Thoracic aorta (tissue), 2 donors: ENCODE results near the gene OTX2. TPM values are rescaled to one million over a fixed set of nuclear protein-coding genes. Genes with fewer than 3 reads are reported as not detected.
A peak's percentile ranks its signal among the peaks of the same experiment; 100 is the strongest.

Source experiments
- ATAC-seq: fragments of 150-250 bp; one replicate; pipeline ENCODE4 v1.8.0; 2017; ENCODE audit warnings: low read depth; ENCODE audit not compliant: insufficient number of reproducible peaks, low FRiP score
- DNase-seq: peaks from one replicate; pipeline ENCODE4 v3.0.0-alpha.2; 2020; ENCODE audit warnings: low spot score
- H3K27ac ChIP-seq, 2 donors: fragments of 200-600 bp; sonication (generic); 1 replicate in 1 of 2; 2 replicates in 1 of 2; pipeline ENCODE4 v1.5.1; 2016; ENCODE audit warnings: mild to moderate bottlenecking in 2 of 2, moderate library complexity in 2 of 2
- H3K27me3 ChIP-seq: fragments of 200-600 bp; sonication (generic); replicated peaks from 2 replicates; pipeline ENCODE4 v1.6.0; 2016; ENCODE audit warnings: mild to moderate bottlenecking; ENCODE audit not compliant: insufficient read depth
- H3K36me3 ChIP-seq: fragments of 200-600 bp; sonication (generic); one replicate; pipeline ENCODE4 v1.5.1; 2016
- H3K4me1 ChIP-seq, 2 donors: fragments of 200-600 bp; sonication (generic); 1 replicate in 1 of 2; 2 replicates in 1 of 2; pipeline versions ENCODE4 v1.5.1 to v1.6.0; 2016; ENCODE audit warnings: low read depth in 2 of 2, mild to moderate bottlenecking in 1 of 2; ENCODE audit not compliant: control insufficient read depth in 1 of 2
- H3K4me3 ChIP-seq: fragments of 200-600 bp; sonication (generic); 2 replicates; pipeline ENCODE4 v1.5.1; 2016; ENCODE audit warnings: mild to moderate bottlenecking
- H3K9me3 ChIP-seq: fragments of 200-600 bp; sonication (generic); 2 replicates; pipeline ENCODE4 v1.5.1; 2016
- CTCF ChIP-seq: fragments of 200-600 bp; sonication (generic); IDR thresholded peaks from one replicate; pipeline ENCODE4 v1.5.1; 2019; ENCODE audit warnings: antibody characterized with exemption
- total RNA-seq, 2 donors: library from RNA; depleted of rRNA; stranded (reverse); fragments of >200 nt; gene quantifications; one replicate each; pipeline versions ENCODE4 v1.1.0 to v1.2.3, GENCODE V29; 2016

Gene OTX2
- total RNA-seq, 2 donors from 2014 or later, result not detected

- DNase-seq, result no peak
- H3K9me3 ChIP-seq, result no peaks in the 10 kb centered on the region
- H3K4me1 ChIP-seq, result peaks cover 11 to 18% of the 10 kb centered on the region in 2 donors
- no peaks in the 10 kb centered on the region for H3K36me3 ChIP-seq
- peak overlapping the region; percentile 51 for H3K4me3 ChIP-seq
- no peak for ATAC-seq
- TF ChIP-seq CTCF, result no peak
- peaks cover 26% of the 10 kb centered on the region for H3K27me3 ChIP-seq
- no peak overlapping the region for H3K27ac ChIP-seq
These were observed 2.2 kb downstream of the OTX2 start for GRCh38 chr14:56808110-56808382.

GRCh38 chr14:56807386-56808109 is 2.7 kb downstream of the OTX2 start:
- Histone ChIP-seq H3K36me3 (no peaks in the 10 kb centered on the region), H3K4me3 (peak overlapping the region; percentile 51), H3K9me3 (no peaks in the 10 kb centered on the region), H3K27ac (no peak overlapping the region), H3K4me1 (peaks cover 11 to 18% of the 10 kb centered on the region in 2 donors), H3K27me3 (peaks cover 25% of the 10 kb centered on the region)
- ATAC-seq, result no peak
- TF ChIP-seq CTCF, result no peak
- DNase-seq, result no peak

GRCh38 chr14:56806760-56807159 is 3.5 kb downstream of the OTX2 start:
- no peaks in the 10 kb centered on the region for H3K9me3 ChIP-seq
- no peak overlapping the region for H3K27ac ChIP-seq
- DNase-seq, result no peak
- H3K36me3 ChIP-seq, result no peaks in the 10 kb centered on the region
- H3K4me3 ChIP-seq, result no peak overlapping the region
- TF ChIP-seq CTCF, result no peak
- H3K27me3 ChIP-seq, result peaks cover 21% of the 10 kb centered on the region
- no peak for ATAC-seq
- H3K4me1 ChIP-seq, result peaks cover 11 to 18% of the 10 kb centered on the region in 2 donors

- ATAC-seq (no peak), DNase-seq (no peak)
- no peak for TF ChIP-seq CTCF
- peaks cover 11 to 18% of the 10 kb centered on the region in 2 donors for H3K4me1 ChIP-seq
- H3K36me3 ChIP-seq, result no peaks in the 10 kb centered on the region
- H3K27ac ChIP-seq, result no peak overlapping the region
- no peak overlapping the region for H3K4me3 ChIP-seq
- no peaks in the 10 kb centered on the region for H3K9me3 ChIP-seq
- H3K27me3 ChIP-seq, result peaks cover 21% of the 10 kb centered on the region
These were observed 4.1 kb downstream of the OTX2 start for GRCh38 chr14:56805992-56806727.

GRCh38 chr14:56805201-56805991 is 4.9 kb downstream of the OTX2 start:
- DNase-seq (no peak), ATAC-seq (no peak)
- H3K36me3 ChIP-seq, result no peaks in the 10 kb centered on the region
- no peak overlapping the region for H3K27ac ChIP-seq
- H3K4me3 ChIP-seq, result no peak overlapping the region
- H3K4me1 ChIP-seq, result peaks cover 11 to 18% of the 10 kb centered on the region in 2 donors
- H3K9me3 ChIP-seq, result no peaks in the 10 kb centered on the region
- peaks cover 21% of the 10 kb centered on the region for H3K27me3 ChIP-seq
- no peak for TF ChIP-seq CTCF
